Measurements from ENCODE around the gene UROC1.

- TF ChIP-seq POLR2AphosphoS5 (IDR thresholded peaks at IDR 0.05; ENCODE audit: borderline replicate concordance, low read depth, low read length), result no peak
- TF ChIP-seq EZH2 (IDR thresholded peaks at IDR 0.05), result no peak
- TF ChIP-seq FOXP2 (optimal IDR thresholded peaks at IDR 0.05; ENCODE audit: control extremely low read depth, extremely low read length, insufficient read depth), result no peak
Observed at GRCh38 chr3:126562737-126563276, 45.2 kb upstream of the UROC1 start.

Measured in SK-N-MC (cell line).